K562 (cell line): ENCODE data around the gene SNX30. TPM values are rescaled to one million over a fixed set of nuclear protein-coding genes. Genes with fewer than 3 reads are reported as not detected.
A peak's percentile ranks its signal among the peaks of the same experiment; 100 is the strongest.

Source experiments
- BDP1 ChIP-seq: IDR thresholded peaks from 3 replicates; pipeline ENCODE4 v1.6.1; 2011; ENCODE audit not compliant: insufficient read length, insufficient read depth
- CREB3L1 ChIP-seq: fragments of 450-650 bp; IDR thresholded peaks from 2 replicates; pipeline ENCODE4 v1.6.1; 2014; ENCODE audit warnings: low read depth, mild to moderate bottlenecking, moderate library complexity, borderline replicate concordance
- DACH1 ChIP-seq: fragments of 450-650 bp; IDR thresholded peaks from 2 replicates; pipeline ENCODE4 v1.6.1; 2018; ENCODE audit not compliant: partially characterized antibody
- FOXO4 ChIP-seq: fragments of 450-650 bp; formaldehyde crosslinking; IDR thresholded peaks from 2 replicates; pipeline ENCODE4 v1.4.0; 2020; ENCODE audit warnings: mild to moderate bottlenecking, moderate library complexity
- KDM1A ChIP-seq, 2 experiments: fragments of 450-650 bp; IDR thresholded peaks; 2 replicates each; pipeline ENCODE4 v1.6.1; 2016; ENCODE audit warnings: mild to moderate bottlenecking in 2 of 2
- KDM2B ChIP-seq: fragments of 250-450 bp; sonication (Bioruptor Pico); IDR thresholded peaks from 2 replicates; pipeline ENCODE4 v1.8.0; 2021; ENCODE audit warnings: mild to moderate bottlenecking, moderate library complexity
- MAFG ChIP-seq: fragments of 450-650 bp; conservative IDR thresholded peaks from 2 replicates; pipeline ENCODE4 v1.6.1; 2016; ENCODE audit warnings: missing genetic modification characterization, missing compliant biosample characterization
- NELFE ChIP-seq: IDR thresholded peaks from 2 replicates; pipeline ENCODE4 v1.6.1; 2011; ENCODE audit warnings: mild to moderate bottlenecking; ENCODE audit not compliant: insufficient read depth, insufficient read length
- SMAD3 ChIP-seq: fragments of 450-650 bp; formaldehyde crosslinking; conservative IDR thresholded peaks from 2 replicates; pipeline ENCODE4 v1.4.0; 2020; ENCODE audit warnings: mild to moderate bottlenecking
- ZBTB49 ChIP-seq: sonication (generic); formaldehyde crosslinking; IDR thresholded peaks from 2 replicates; pipeline ENCODE4 v1.8.0; 2022; ENCODE audit warnings: missing genetic modification reagents, mild to moderate bottlenecking, borderline replicate concordance
- ZBTB7A ChIP-seq: IDR thresholded peaks from 2 replicates; pipeline ENCODE4 v1.6.1; 2011; ENCODE audit warnings: low read depth, mild to moderate bottlenecking, low read length, moderate library complexity, borderline replicate concordance; ENCODE audit not compliant: control insufficient read depth
- ZNF133 ChIP-seq: fragments of 250-450 bp; sonication (Bioruptor Pico); IDR thresholded peaks from 2 replicates; pipeline ENCODE4 v1.4.0; 2020; ENCODE audit warnings: mild to moderate bottlenecking
- polyA plus RNA-seq, 8 experiments: library from polyadenylated mRNA; depleted of rRNA in 4 of 8; stranded (reverse) in 5 of 8; unstranded in 3 of 8; fragments of >200 nt; fragmentation: Nextera tagmentation in 2 of 8; fragmentation: Illumina TruSeq in 1 of 8; extraction: Ambion mirVana in 2 of 8; extraction: Trizol in 1 of 8; gene quantifications; 2 replicates each; pipeline versions ENCODE4 v1.2.1 to v1.2.3, GENCODE V29; 2011 to 2014; ENCODE audit warnings: inconsistent platforms in 1 of 8, missing spikeins in 1 of 8
- total RNA-seq, 7 experiments: library from RNA; depleted of rRNA in 6 of 7; stranded (reverse); fragments of >200 nt in 6 of 7; fragmentation: Illumina TruSeq in 2 of 7; extraction: Trizol in 2 of 7; gene quantifications; 2 replicates each; pipeline versions ENCODE4 v1.2.1 to v1.2.3, GENCODE V29; 2011 to 2021; ENCODE audit warnings: low replicate concordance in 1 of 7
- TF ChIP-seq, protein P1 (sequence below), 2 experiments: fragments of 450-650 bp; formaldehyde crosslinking in 1 of 2; IDR thresholded peaks; 2 replicates each; pipeline versions ENCODE4 v1.4.0 to v1.6.1; 2014 to 2020; ENCODE audit warnings: mild to moderate bottlenecking in 2 of 2, borderline replicate concordance in 1 of 2, low read depth in 1 of 2

The SNX30 gene
- total and polyA plus RNA-seq, 9 of the 15 experiments (the other 6 are each of a cell fraction or from before 2014, with no cell fraction given), result 0.76 to 5.9 (median 3.3) TPM

DNA sequence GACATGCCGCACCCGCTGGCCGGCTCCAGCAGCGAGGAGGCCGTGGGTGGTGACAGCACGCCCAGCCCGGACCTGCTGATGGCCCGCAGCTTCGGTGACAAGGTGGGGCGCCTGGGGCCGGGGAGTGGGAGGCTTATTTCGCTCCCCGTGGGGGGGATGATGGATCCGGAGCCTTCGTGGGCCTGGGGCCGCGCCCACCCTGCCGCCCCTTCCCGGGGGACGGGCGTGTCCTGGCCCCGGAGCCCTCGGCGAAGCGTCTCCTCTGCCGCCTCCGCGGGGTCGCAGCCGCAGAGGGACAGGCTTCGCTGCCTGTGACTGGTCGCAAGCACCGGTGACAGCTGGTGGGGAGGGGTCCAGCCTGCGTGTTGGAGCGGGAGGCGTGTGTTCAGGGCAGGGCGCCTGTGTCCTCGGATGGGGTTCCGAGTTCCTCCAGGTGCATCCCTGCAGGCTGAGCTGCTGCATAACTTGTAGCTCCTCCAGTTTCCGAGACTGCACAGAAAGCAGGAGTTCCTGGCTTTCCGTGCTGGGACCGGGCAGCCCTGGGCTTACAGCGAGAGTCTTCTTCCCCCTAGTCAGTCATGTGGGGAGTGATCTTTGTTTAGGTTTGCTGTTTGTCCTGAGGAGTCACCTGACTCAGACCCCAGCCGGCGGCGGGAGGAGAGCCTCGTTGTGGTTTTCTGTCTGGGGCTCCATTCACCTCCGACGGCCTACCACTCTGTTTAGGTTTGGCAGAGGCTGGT, 666 bp downstream of the SNX30 start (continued):
- TF ChIP-seq, protein P1, sequence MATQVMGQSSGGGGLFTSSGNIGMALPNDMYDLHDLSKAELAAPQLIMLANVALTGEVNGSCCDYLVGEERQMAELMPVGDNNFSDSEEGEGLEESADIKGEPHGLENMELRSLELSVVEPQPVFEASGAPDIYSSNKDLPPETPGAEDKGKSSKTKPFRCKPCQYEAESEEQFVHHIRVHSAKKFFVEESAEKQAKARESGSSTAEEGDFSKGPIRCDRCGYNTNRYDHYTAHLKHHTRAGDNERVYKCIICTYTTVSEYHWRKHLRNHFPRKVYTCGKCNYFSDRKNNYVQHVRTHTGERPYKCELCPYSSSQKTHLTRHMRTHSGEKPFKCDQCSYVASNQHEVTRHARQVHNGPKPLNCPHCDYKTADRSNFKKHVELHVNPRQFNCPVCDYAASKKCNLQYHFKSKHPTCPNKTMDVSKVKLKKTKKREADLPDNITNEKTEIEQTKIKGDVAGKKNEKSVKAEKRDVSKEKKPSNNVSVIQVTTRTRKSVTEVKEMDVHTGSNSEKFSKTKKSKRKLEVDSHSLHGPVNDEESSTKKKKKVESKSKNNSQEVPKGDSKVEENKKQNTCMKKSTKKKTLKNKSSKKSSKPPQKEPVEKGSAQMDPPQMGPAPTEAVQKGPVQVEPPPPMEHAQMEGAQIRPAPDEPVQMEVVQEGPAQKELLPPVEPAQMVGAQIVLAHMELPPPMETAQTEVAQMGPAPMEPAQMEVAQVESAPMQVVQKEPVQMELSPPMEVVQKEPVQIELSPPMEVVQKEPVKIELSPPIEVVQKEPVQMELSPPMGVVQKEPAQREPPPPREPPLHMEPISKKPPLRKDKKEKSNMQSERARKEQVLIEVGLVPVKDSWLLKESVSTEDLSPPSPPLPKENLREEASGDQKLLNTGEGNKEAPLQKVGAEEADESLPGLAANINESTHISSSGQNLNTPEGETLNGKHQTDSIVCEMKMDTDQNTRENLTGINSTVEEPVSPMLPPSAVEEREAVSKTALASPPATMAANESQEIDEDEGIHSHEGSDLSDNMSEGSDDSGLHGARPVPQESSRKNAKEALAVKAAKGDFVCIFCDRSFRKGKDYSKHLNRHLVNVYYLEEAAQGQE (IDR thresholded peaks at IDR 0.05; ENCODE audit: borderline replicate concordance), result 0 out of 2 replicates have a peak, but pooled peaks have one; percentile 9
- TF ChIP-seq, protein P1 (CRISPR knock-in tag; IDR thresholded peaks at IDR 0.05; ENCODE audit: low read depth), result no peak
- TF ChIP-seq SMAD3 (CRISPR knock-in tag) (no peak), BDP1 (no peak), FOXO4 (no peak), ZBTB7A (peak; percentile 45), MAFG (tag) (no peak), NELFE (no peak), KDM1A (IDR thresholded peaks at IDR 0.05) (no peak), ZNF133 (CRISPR knock-in tag) (no peak), ZBTB49 (CRISPR knock-in tag) (no peak), DACH1 (peak; percentile 14), KDM2B (no peak), CREB3L1 (no peak)
